ENCODE results near the gene FOXL3. TPM values are rescaled to one million over a fixed set of nuclear protein-coding genes. Genes with fewer than 3 reads are reported as not detected.

The FOXL3 gene
- total RNA-seq = not detected

GRCh38 chr7:289756-290553, at the start of gene FOXL3:
Gene FOXL3 (plus strand): TSS chr7:290170. CDS start chr7:290170, 0 bp downstream.

Other genes with a start within 250 kb of the FOXL3 start
- gene FAM20C, start 97.6 kb upstream of the FOXL3 start, total RNA-seq = 67.1 TPM
- 86.6 TPM for gene PDGFA, start 229.7 kb downstream of the FOXL3 start, total RNA-seq

Data from metanephros (tissue), 1 donor.